PC-3 (cell line): ENCODE results near the gene RHCE. TPM values are rescaled to one million over a fixed set of nuclear protein-coding genes. Genes with fewer than 3 reads are reported as not detected.
"Not testable (repeated sequence)": the region's sequence is repeated elsewhere in the genome, so short reads cannot be mapped to it uniquely, and the experiment has no call there.

Experiments used
- ATAC-seq: fragments of 200-7000 bp; cut with Tn5 transposase; 2 replicates; pipeline ENCODE4 v1.9.1; 2020; ENCODE audit warnings: mild to moderate bottlenecking, moderate library complexity
- BruUV-seq: library from RNA; stranded (reverse); fragments of 400-500 nt; replicated peaks from 2 replicates; lab custom pipeline; 2021; lab: Mats Ljungman, UMichigan
- CTCF ChIA-PET: fragments of 300-600 bp; sonication (Branson Sonifier 250); formaldehyde crosslinking; loops from one replicate; lab custom pipeline; 2022; ENCODE audit warnings: antibody characterized with exemption; lab: Charles Lee
- POLR2A ChIA-PET: fragments of 300-600 bp; sonication (Branson Sonifier 250); formaldehyde crosslinking; loops from one replicate; lab custom pipeline; 2022; ENCODE audit warnings: antibody characterized with exemption; ENCODE audit not compliant: unreplicated experiment; lab: Charles Lee
- DNase-seq: peaks from one replicate; pipeline ENCODE4 v3.0.0-alpha.2; 2015
- H2AFZ ChIP-seq: fragments of 300-600 bp; sonication (generic); 2 replicates; pipeline ENCODE4 v1.6.0; 2016; ENCODE audit warnings: antibody characterized with exemption, low read length
- H3F3A ChIP-seq: fragments of 300-600 bp; sonication (generic); one replicate; pipeline ENCODE4 v1.6.0; 2017; ENCODE audit warnings: antibody characterized with exemption, low read length, control low read depth, mild to moderate bottlenecking; ENCODE audit not compliant: unreplicated experiment
- H3K27ac ChIP-seq: fragments of 300-600 bp; sonication (generic); 2 replicates; pipeline ENCODE4 v1.5.1; 2016; ENCODE audit warnings: mild to moderate bottlenecking, low read length
- H3K27me3 ChIP-seq: fragments of 300-600 bp; sonication (generic); 2 replicates; pipeline ENCODE4 v1.6.1; 2016; ENCODE audit warnings: low read length, mixed read lengths
- H3K36me3 ChIP-seq: fragments of 300-600 bp; sonication (generic); 2 replicates; pipeline ENCODE4 v1.6.1; 2016; ENCODE audit warnings: low read depth, mixed run types, low read length, mixed read lengths
- H3K4me1 ChIP-seq: fragments of 300-600 bp; sonication (generic); 2 replicates; pipeline ENCODE4 v1.5.1; 2016; ENCODE audit warnings: low read length; ENCODE audit not compliant: insufficient read depth
- H3K4me2 ChIP-seq: fragments of 300-600 bp; sonication (generic); 2 replicates; pipeline ENCODE4 v1.6.0; 2016; ENCODE audit warnings: low read length
- H3K4me3 ChIP-seq: fragments of 300-600 bp; sonication (generic); 2 replicates; pipeline ENCODE4 v1.5.1; 2016; ENCODE audit warnings: mild to moderate bottlenecking, low read length, mixed read lengths
- H3K79me2 ChIP-seq: fragments of 300-600 bp; sonication (generic); 2 replicates; pipeline ENCODE4 v1.6.1; 2017; ENCODE audit warnings: low read length, mixed read lengths
- H3K9ac ChIP-seq: fragments of 300-600 bp; sonication (generic); 2 replicates; pipeline ENCODE4 v1.6.0; 2016; ENCODE audit warnings: mild to moderate bottlenecking, low read length
- H3K9me2 ChIP-seq: fragments of 300-600 bp; sonication (generic); replicated peaks from 2 replicates; pipeline ENCODE4 v1.6.1; 2016; ENCODE audit warnings: mixed run types, low read length, mixed read lengths
- H3K9me3 ChIP-seq: fragments of 300-600 bp; sonication (generic); 2 replicates; pipeline ENCODE4 v1.6.1; 2016; ENCODE audit warnings: low read length, mixed read lengths
- H4K20me1 ChIP-seq: fragments of 300-600 bp; sonication (generic); 2 replicates; pipeline ENCODE4 v1.6.1; 2016; ENCODE audit warnings: low read length, mixed read lengths
- intact Hi-C: fragments of 100-400 bp; cut with micrococcal nuclease; formaldehyde crosslinking; loops from 2 replicates; pipeline ENCODE4 v1.9.0; 2023
- total RNA-seq: library from RNA; depleted of rRNA; stranded (reverse); fragments of >200 nt; gene quantifications from 2 replicates; pipeline ENCODE4 v1.2.3, GENCODE V29; 2014
- TF ChIP-seq, protein P1 (sequence below): fragments of 300-600 bp; sonication (generic); conservative IDR thresholded peaks from 2 replicates; pipeline ENCODE4 v1.5.1; 2017; ENCODE audit warnings: antibody characterized with exemption, low read depth, mild to moderate bottlenecking, low read length

Gene RHCE
- total RNA-seq, 1 experiment from 2014 or later, result 1.1 TPM

- H3F3A ChIP-seq, BruUV-seq, H3K27me3 ChIP-seq, POLR2A ChIA-PET, H3K9me3 ChIP-seq, H3K9ac ChIP-seq, H3K9me2 ChIP-seq, H2AFZ ChIP-seq, H3K4me3 ChIP-seq, H4K20me1 ChIP-seq, H3K4me1 ChIP-seq, H3K36me3 ChIP-seq, H3K79me2 ChIP-seq: not testable (repeated sequence)
- CTCF ChIA-PET, result interaction anchor here (0.7 kb wide), 1 partner anchor 639 kb away, joined by 3 read pairs; no protein-coding TSS in a partner anchor
- Histone ChIP-seq H3K27ac (peak overlapping the region; percentile 65), H3K4me2 (peak overlapping the region; percentile 20; the same call in 1 of the 2 replicates)
- DNase-seq, result peak; percentile 70
- TF ChIP-seq, protein P1, sequence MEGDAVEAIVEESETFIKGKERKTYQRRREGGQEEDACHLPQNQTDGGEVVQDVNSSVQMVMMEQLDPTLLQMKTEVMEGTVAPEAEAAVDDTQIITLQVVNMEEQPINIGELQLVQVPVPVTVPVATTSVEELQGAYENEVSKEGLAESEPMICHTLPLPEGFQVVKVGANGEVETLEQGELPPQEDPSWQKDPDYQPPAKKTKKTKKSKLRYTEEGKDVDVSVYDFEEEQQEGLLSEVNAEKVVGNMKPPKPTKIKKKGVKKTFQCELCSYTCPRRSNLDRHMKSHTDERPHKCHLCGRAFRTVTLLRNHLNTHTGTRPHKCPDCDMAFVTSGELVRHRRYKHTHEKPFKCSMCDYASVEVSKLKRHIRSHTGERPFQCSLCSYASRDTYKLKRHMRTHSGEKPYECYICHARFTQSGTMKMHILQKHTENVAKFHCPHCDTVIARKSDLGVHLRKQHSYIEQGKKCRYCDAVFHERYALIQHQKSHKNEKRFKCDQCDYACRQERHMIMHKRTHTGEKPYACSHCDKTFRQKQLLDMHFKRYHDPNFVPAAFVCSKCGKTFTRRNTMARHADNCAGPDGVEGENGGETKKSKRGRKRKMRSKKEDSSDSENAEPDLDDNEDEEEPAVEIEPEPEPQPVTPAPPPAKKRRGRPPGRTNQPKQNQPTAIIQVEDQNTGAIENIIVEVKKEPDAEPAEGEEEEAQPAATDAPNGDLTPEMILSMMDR, result peak; percentile 36
- ATAC-seq, result peak; percentile 100
- intact Hi-C loops, result loop anchor here (5.0 to 10.0 kb wide), 2 partner anchors 105 to 192 kb away; partner anchors contain the start of gene MACO1
Observed at GRCh38 chr1:25329950-25330349, 90.7 kb downstream of the RHCE start.

GRCh38 chr1:25329336-25329735, 91.3 kb downstream of the RHCE start:
- H3K36me3 ChIP-seq, CTCF ChIA-PET, H4K20me1 ChIP-seq: not testable (repeated sequence)

GRCh38 chr1:25328791-25329185, 91.8 kb downstream of the RHCE start:
- POLR2A ChIA-PET, H3K4me3 ChIP-seq, H3K36me3 ChIP-seq, H4K20me1 ChIP-seq, H3K9ac ChIP-seq, H3K27ac ChIP-seq, H2AFZ ChIP-seq, BruUV-seq, ATAC-seq, H3K4me1 ChIP-seq, H3K4me2 ChIP-seq, H3K9me3 ChIP-seq, H3K27me3 ChIP-seq, DNase-seq, H3K79me2 ChIP-seq, intact Hi-C loops, H3K9me2 ChIP-seq, H3F3A ChIP-seq, CTCF ChIA-PET: not testable (repeated sequence)

More at GRCh38 chr1:25329336-25329735, 91.3 kb downstream of the RHCE start:
- H3F3A ChIP-seq, H3K4me3 ChIP-seq, H3K27me3 ChIP-seq, H2AFZ ChIP-seq, H3K27ac ChIP-seq, POLR2A ChIA-PET, H3K9ac ChIP-seq, H3K9me2 ChIP-seq, BruUV-seq, H3K79me2 ChIP-seq, H3K9me3 ChIP-seq, DNase-seq, ATAC-seq, H3K4me1 ChIP-seq, H3K4me2 ChIP-seq, intact Hi-C loops: not testable (repeated sequence)

DNA sequence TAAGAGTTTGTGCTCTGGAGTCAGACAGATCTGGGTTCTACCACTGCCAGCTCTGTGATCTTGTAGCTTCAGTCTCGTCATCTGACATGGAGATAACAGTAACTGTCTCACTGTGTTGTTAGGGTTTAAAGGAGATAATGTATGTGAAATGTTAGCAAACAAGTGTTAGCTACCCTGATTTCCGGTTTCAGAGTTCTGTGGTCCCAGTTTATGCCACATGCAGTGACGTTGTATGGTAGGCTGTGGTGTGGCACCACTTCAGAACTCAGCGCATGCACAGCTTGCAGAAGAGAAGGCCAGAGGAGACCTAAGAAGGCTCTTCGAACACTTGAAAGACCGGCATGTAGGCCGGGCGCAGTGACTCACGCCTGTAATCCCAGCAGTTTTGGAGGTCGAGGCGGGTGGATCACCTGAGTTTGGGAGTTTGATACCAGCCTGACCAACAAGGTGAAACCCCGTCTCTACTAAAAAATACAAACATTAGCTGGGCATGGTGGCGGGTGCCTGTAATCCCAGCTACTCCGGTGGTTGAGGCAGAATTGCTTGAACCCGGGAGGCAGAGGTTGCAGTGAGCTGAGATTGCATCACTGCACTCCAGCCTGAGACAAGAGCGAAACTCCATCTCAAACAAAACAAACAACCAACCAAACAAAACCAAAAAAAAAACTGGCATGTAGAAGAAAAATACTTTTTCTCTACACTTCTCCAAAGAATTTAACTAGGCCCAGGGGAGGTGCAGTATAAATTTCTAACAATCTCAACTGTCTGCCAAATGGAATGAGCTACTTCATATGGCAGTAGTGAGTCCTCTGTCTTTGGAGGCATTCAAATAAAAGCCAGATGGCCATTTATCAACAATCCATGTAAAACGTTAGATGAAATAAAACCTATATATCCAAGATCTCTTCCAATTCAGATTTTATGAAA, 92.5 kb downstream of the RHCE start:
- H3K9me3 ChIP-seq, intact Hi-C loops, POLR2A ChIA-PET, H3K4me1 ChIP-seq, DNase-seq, CTCF ChIA-PET, H3K36me3 ChIP-seq, H3K27me3 ChIP-seq, H3K4me3 ChIP-seq, ATAC-seq, H3K4me2 ChIP-seq, H4K20me1 ChIP-seq, H2AFZ ChIP-seq, H3K27ac ChIP-seq, H3F3A ChIP-seq, H3K79me2 ChIP-seq, H3K9me2 ChIP-seq, H3K9ac ChIP-seq, BruUV-seq: not testable (repeated sequence)

DNA sequence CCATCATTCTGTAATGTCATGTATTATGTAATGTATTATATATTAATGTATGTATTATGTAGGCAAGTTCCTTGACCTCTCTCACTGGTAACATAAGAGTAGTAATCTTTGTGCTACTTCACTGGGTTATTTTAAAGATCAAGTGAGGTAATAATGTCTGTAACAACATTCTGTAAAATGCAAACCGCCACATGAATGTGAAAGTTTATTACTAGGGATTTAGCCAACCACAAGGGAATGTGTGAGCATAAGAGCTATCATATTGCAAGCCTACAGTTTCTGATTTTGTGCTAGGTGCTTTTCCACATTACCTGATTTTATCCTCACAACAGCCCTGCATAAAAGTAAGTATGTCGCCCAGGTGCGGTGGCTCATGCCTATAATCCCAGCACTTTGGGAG, 96.2 kb downstream of the RHCE start:
- H3K4me2 ChIP-seq, DNase-seq, ATAC-seq, H3K9me3 ChIP-seq, H4K20me1 ChIP-seq, POLR2A ChIA-PET, H3K79me2 ChIP-seq, H2AFZ ChIP-seq, intact Hi-C loops, H3K4me1 ChIP-seq, H3K9ac ChIP-seq, H3K27ac ChIP-seq, H3K27me3 ChIP-seq, H3K36me3 ChIP-seq, BruUV-seq, H3K4me3 ChIP-seq, H3F3A ChIP-seq, CTCF ChIA-PET, H3K9me2 ChIP-seq: not testable (repeated sequence)

DNA sequence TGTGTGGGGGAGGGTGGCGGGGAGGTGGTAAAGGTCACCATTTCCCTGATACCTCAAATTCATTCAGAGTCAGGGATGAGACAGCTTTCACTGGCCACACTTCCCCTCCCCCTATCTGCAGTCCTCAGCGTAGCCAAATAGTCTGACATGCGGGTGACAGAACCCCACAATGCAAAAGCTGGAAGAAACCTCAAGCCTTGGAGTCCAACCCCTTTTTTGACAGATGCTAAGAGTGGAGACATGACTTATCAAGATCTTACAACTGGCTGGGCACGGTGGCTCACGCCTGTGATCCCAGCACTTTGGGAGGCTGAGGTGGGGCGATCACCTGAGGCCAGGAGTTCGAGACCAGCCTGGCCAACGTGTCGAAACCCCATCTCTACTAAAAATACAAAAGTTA, 98.5 kb downstream of the RHCE start:
- H3K4me3 ChIP-seq, DNase-seq, H3K36me3 ChIP-seq, H4K20me1 ChIP-seq, POLR2A ChIA-PET, H3K27me3 ChIP-seq, H3K79me2 ChIP-seq, H3K27ac ChIP-seq, H3K4me2 ChIP-seq, H3K4me1 ChIP-seq, H3K9me2 ChIP-seq, H3F3A ChIP-seq, H3K9ac ChIP-seq, H3K9me3 ChIP-seq, CTCF ChIA-PET, intact Hi-C loops, BruUV-seq, ATAC-seq, H2AFZ ChIP-seq: not testable (repeated sequence)
